HG03457 (cell line): Measurements from ENCODE around the gene RERGL.
"Not testable (repeated sequence)": the region's sequence is repeated elsewhere in the genome, so short reads cannot be mapped to it uniquely, and the experiment has no call there.

Experiments used
- ATAC-seq: cut with Tn5 transposase; IDR thresholded peaks from one replicate; pipeline ENCODE4 v1.9.1; 2021; ENCODE audit warnings: moderate number of reproducible peaks; ENCODE audit not compliant: unreplicated experiment

Gene RERGL

GRCh38 chr12:18090093-18090492 lies at the start of gene RERGL:
RERGL (minus strand) TSS chr12:18090193; CDS start chr12:18090140, 53 bp downstream.
- no peak for ATAC-seq

GRCh38 chr12:18139254-18139653 lies 49.3 kb upstream of the RERGL start:
- no peak for ATAC-seq

GRCh38 chr12:18135509-18135908 lies 45.5 kb upstream of the RERGL start:
- no peak for ATAC-seq

GRCh38 chr12:18135086-18135485 lies 45.1 kb upstream of the RERGL start:
- no peak for ATAC-seq

DNA sequence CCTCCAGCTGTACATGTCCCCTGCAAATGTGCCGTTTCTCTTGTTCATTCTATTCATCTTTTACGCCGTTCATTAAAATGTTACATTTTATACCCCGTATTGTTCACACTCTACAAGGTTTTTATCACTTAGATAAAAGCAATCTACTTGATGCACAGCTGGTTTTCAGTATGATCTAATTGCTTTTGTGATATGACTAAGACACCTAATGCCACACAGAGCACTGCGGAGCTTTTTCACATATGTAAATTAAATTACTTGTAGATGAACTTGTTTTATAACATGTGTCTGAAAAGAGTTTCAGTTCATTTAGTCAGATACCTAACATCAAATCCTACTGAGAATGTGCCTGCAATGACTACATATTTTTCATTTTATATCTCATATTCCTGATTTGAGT lies 40.9 kb upstream of the RERGL start:
- ATAC-seq: no peak

- ATAC-seq: no peak
Measured at GRCh38 chr12:18123707-18124106, 33.7 kb upstream of the RERGL start.

DNA sequence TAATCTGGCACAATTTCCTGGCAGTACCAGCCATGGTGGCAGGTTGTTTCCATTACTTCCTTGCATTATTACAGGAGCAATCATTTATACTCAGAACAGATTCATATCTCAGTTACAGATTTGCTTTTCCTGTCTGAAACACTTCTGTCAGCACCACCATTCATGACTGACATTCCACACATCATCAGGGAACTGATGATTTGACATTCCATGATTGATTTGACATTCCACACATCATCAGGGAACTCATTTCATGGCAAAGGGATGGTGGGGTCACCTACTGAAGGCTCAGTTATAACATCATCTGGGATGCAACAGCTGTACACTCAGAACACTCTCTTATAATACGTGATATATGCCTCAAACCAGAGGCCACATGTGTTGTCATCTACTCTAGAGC lies 30.9 kb upstream of the RERGL start:
- ATAC-seq: no peak

- ATAC-seq: no peak
Measured at GRCh38 chr12:18108611-18109010, 18.6 kb upstream of the RERGL start.

DNA sequence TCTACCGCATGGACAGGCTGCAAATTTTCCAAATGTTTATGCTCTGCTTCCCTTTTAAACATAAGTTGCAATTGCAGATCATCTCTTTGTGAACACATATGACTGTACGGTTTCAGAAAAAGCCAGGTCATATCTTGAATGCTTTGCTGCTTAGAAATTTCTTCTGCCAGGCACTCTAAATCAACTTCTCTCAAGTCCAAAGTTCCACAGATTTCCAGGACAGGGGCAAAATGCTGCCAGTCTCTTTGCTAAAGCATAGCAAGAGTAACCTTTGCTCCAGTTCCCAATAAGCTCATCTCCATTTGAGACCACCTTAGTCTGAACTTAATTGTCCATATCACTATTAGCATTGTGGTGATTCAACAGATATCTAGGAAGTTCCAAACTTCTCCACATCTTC lies 13.6 kb upstream of the RERGL start:
- ATAC-seq: no peak

- no peak for ATAC-seq
Measured at GRCh38 chr12:18101043-18101442, 11.1 kb upstream of the RERGL start.

DNA sequence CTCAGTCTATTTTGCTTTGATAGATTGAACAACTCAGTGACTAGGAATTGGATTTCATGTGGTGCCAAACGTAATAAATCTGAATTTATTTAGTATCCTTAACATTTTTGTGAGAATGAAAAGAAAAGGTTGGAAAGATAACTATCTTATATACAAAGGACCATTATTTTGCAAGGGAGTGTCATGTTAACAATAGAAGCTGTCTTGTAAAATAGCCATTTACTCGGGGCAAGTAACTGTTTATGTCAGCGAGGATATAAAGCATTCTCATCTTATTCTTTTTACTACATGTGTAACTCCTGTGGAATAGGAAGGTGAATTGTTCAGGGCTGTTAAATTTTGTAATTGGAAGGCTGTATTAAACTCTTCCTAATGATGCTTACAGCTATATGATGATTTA lies 5.9 kb downstream of the RERGL start:
- no peak for ATAC-seq

DNA sequence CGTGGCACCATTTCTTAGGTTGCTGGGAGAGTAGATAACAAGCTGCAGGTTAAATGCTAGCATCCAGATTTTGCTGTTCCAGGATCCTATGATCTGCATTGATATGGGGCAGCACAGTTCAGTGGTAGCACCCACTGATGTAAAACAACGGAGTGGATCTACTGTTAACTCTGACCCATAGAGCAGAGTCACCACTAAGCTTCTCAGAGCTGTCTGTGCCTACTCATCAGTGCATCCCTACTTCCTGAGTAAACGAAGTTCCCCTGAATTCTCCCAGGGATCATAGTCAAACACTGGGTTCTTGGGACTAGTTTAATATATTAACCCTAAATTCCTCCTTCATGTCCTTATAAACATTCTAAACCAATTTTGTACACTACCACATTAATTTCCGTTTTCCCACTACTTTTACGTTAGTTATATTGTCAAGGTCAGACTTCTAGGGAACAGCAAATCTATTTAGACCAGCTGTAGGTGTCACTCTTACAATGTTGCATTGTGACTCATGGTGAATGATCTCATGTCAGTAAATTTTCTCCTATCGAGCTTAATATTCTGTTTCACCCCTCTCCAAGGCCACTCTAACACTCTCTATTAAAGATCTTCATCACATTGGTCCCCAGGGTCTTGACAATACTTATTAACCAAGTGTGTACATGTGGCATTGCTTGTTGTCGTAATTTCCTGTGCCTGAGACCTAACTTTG lies 10.3 kb downstream of the RERGL start:
- ATAC-seq: no peak

- ATAC-seq: no peak
Measured at GRCh38 chr12:18074001-18074400, 16.0 kb downstream of the RERGL start.

GRCh38 chr12:18072723-18073122 lies 17.3 kb downstream of the RERGL start:
- ATAC-seq: no peak

DNA sequence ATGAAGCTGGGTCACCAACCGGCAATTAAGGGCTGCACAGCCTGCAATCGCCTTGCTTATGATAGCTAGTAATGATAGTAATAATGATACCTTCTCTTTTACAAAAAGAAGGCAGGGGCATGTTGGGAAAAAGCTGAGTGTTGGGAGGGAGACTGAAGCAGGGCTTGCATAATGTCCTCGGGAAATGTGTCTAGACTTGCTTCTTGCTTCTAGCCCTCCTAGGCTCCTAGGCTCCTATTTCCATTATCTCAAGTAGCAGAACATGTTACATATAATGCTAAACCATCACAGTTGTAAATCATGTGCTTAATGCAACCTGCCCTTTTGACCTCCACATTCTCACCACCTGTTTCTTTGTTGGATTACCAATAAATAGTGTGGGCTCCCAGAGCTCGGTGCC lies 18.7 kb downstream of the RERGL start:
- ATAC-seq: no peak

GRCh38 chr12:18068355-18068754 lies 21.6 kb downstream of the RERGL start:
- no peak for ATAC-seq

DNA sequence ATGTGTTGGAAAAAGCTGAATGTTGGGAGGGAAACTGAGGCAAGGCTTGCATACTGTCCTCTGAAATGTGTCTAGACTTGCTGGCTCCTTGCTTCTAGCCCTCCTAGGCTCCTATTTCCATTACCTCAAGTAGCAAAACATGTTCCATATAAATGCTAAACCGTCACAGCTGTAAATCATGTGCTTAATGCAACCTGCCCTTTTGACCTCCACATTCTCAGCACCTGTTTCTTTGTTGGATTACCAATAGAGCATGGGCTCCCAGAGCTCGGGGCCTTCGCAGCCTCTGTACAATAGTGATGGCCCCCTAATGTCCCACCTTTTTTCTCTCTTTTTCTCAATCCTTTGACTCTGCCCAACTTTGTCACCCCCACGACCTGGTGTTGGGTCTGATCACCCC lies 23.3 kb downstream of the RERGL start:
- ATAC-seq: no peak

GRCh38 chr12:18062867-18063266 lies 27.1 kb downstream of the RERGL start:
- not testable (repeated sequence) for ATAC-seq

DNA sequence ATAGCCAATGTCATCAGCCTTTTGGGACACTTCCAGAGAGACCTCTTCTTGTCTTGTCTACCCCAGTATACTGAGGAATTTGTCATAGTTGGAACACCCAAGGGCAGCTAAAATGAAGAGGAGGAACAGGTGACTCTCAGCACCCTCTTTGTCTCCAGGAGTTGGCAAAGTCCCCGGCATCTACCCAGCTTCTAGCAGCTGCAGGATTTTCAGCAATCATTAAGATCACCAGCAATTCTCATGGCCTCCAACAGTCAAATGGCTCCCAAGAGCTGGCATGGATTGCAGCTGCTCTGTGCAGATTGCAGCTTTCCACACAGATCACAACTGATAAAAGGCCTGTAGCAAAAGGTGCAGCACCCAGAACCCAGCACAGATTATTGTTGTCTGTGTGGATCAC lies 32.9 kb downstream of the RERGL start:
- ATAC-seq: no peak

DNA sequence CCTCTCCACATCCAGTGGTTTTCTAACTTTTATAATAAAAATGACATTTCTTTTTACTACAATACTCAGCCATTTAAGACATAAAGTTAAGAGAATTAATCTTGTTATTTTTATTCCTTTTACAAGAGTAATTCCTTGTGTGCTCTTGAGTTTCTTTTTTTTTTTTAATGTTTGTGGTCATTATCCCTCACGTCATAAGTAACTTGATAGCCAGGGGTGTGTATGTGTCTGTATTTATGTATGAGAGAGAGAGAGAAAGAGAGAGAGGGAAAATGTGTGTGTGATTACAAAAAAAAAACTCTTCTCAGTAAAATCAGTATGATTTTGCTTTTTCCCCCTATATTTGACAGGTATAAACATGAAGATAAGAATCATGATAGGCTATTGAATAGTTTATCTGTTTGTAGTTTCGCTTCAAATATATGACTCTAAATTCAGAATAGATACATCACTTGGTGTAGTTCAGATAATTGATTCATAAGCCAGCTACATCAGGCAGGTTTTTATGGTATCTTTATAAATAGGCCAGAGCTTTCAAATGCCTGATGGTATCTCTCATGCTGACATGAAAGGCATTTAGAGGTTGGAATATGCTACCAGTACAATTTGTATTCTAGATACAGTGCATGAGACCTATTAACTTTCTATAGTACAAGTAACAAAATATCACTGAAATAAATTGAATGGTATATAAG lies 34.9 kb downstream of the RERGL start:
- ATAC-seq: no peak

GRCh38 chr12:18045446-18045992 lies 44.5 kb downstream of the RERGL start:
- ATAC-seq: no peak

DNA sequence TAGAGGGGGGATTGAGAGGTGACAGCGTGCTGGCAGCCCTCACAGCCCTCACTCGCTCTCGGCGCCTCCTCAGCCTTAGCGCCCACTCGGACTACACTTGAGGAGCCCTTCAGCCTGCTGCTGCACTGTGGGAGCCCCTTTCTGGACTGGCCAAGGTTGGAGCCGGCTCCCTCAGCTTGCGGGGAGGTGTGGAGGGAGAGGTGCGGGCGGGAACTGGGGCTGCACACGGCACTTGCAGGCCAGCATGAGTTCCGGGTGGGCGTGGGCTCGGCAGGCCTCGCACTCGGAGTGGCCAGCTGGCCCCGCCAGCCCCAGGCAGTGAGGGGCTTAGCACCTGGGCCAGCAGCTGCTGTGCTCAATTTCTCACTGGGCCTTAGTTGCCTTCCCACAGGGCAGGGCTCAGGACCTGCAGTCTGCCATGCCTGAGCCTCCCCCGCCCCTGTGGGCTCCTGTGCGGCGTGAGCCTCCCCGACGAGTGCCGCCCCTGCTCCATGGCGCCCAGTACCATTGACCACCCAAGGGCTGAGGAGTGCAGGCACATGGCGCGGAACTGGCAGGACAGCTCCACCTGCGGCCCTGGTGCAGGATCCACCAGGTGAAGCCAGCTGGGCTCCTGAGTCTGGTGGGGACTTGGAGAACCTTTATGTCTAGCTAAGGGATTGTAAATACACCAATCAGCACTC lies 49.8 kb downstream of the RERGL start:
- ATAC-seq: not testable (repeated sequence)
